HL-60 (cell line): ENCODE data around the gene ATP5PO.
"Not testable (repeated sequence)": the region's sequence is repeated elsewhere in the genome, so short reads cannot be mapped to it uniquely, and the experiment has no call there.

ENCODE experiments used
- POLR2AphosphoS5 ChIP-seq: IDR thresholded peaks from 2 replicates; pipeline ENCODE4 v1.6.1; 2012; ENCODE audit warnings: low read depth
- TF ChIP-seq, protein P1 (sequence below): IDR thresholded peaks from one replicate; pipeline ENCODE4 v1.5.1; 2011; ENCODE audit warnings: low read length, control low read depth, inconsistent platforms; ENCODE audit not compliant: insufficient read depth

DNA sequence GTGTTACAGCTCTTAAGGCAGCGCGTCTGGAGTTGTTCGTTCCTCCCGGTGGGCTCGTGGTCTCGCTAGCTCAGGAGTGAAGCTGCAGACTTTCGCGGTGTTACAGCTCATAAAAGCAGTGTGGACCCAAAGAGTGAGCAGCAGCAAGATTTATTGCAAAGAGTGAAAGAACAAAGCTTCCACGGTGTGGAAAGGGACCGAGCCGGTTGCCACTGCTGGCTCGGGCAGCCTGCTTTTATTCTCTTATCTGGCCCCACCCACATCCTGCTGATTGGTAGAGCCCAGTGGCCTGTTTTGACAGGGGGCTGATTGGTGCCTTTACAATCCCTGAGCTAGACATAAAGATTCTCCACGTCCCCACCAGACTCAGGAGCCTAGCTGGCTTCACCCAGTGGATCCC is 47.7 kb downstream of the ATP5PO start:
- TF ChIP-seq, protein P1, sequence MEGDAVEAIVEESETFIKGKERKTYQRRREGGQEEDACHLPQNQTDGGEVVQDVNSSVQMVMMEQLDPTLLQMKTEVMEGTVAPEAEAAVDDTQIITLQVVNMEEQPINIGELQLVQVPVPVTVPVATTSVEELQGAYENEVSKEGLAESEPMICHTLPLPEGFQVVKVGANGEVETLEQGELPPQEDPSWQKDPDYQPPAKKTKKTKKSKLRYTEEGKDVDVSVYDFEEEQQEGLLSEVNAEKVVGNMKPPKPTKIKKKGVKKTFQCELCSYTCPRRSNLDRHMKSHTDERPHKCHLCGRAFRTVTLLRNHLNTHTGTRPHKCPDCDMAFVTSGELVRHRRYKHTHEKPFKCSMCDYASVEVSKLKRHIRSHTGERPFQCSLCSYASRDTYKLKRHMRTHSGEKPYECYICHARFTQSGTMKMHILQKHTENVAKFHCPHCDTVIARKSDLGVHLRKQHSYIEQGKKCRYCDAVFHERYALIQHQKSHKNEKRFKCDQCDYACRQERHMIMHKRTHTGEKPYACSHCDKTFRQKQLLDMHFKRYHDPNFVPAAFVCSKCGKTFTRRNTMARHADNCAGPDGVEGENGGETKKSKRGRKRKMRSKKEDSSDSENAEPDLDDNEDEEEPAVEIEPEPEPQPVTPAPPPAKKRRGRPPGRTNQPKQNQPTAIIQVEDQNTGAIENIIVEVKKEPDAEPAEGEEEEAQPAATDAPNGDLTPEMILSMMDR = not testable (repeated sequence)
- not testable (repeated sequence) for TF ChIP-seq POLR2AphosphoS5
